Medulla oblongata (tissue), 1 donor: Measurements from ENCODE around the gene DMAC2.
"Not testable (repeated sequence)": the region's sequence is repeated elsewhere in the genome, so short reads cannot be mapped to it uniquely, and the experiment has no call there.

Experiments
- DNase-seq: peaks from one replicate; pipeline ENCODE4 v3.0.0-alpha.2; 2015; ENCODE audit errors: extremely low spot score

DMAC2 gene

GRCh38 chr19:41422456-41422855, 17.3 kb downstream of the DMAC2 start:
- no peak for DNase-seq

GRCh38 chr19:41421973-41422372, 17.7 kb downstream of the DMAC2 start:
- no peak for DNase-seq

- DNase-seq, result no peak
These were observed 18.4 kb downstream of the DMAC2 start for GRCh38 chr19:41421314-41421713.

- peak; percentile 74 for DNase-seq
These were observed 19.4 kb downstream of the DMAC2 start for GRCh38 chr19:41420101-41420880.

GRCh38 chr19:41416194-41416674, 23.5 kb downstream of the DMAC2 start:
- DNase-seq, result no peak

GRCh38 chr19:41415154-41415571, 24.5 kb downstream of the DMAC2 start:
- DNase-seq, result no peak

- no peak for DNase-seq
These were observed 25.3 kb downstream of the DMAC2 start for GRCh38 chr19:41414461-41414860.

GRCh38 chr19:41413947-41414346, 25.8 kb downstream of the DMAC2 start:
- no peak for DNase-seq

GRCh38 chr19:41412953-41413352, 26.8 kb downstream of the DMAC2 start:
- DNase-seq, result no peak

- DNase-seq, result peak; percentile 55
These were observed 27.8 kb downstream of the DMAC2 start for GRCh38 chr19:41411968-41412265.

GRCh38 chr19:41411100-41411967, 28.4 kb downstream of the DMAC2 start:
- DNase-seq, result no peak

- DNase-seq, result no peak
These were observed 29.2 kb downstream of the DMAC2 start for GRCh38 chr19:41410336-41411054.

GRCh38 chr19:41409288-41409687, 30.4 kb downstream of the DMAC2 start:
- DNase-seq, result no peak

- not testable (repeated sequence) for DNase-seq
These were observed 30.9 kb downstream of the DMAC2 start for GRCh38 chr19:41408846-41409245.

GRCh38 chr19:41408256-41408655, 31.5 kb downstream of the DMAC2 start:
- DNase-seq, result no peak

- DNase-seq, result peak; percentile 21
These were observed 32.4 kb downstream of the DMAC2 start for GRCh38 chr19:41407271-41407670.

GRCh38 chr19:41405776-41406175, 33.9 kb downstream of the DMAC2 start:
- no peak for DNase-seq

GRCh38 chr19:41403181-41403970, 36.3 kb downstream of the DMAC2 start:
- DNase-seq, result no peak

GRCh38 chr19:41402010-41402409, 37.7 kb downstream of the DMAC2 start:
- DNase-seq, result no peak

GRCh38 chr19:41401483-41401882, 38.2 kb downstream of the DMAC2 start:
- no peak for DNase-seq

GRCh38 chr19:41399525-41399924, 40.2 kb downstream of the DMAC2 start:
- DNase-seq, result no peak
